Right atrium auricular region (tissue), 2 donors: Measurements from ENCODE around the gene SLC9A9. TPM values are rescaled to one million over a fixed set of nuclear protein-coding genes. Genes with fewer than 3 reads are reported as not detected.

Source experiments
- DNase-seq: peaks from one replicate; pipeline ENCODE4 v3.0.0-alpha.2; 2019; ENCODE audit warnings: low spot score
- H3K27ac ChIP-seq, 2 donors: fragments of 200-600 bp; sonication (generic); 1 replicate in 1 of 2; 2 replicates in 1 of 2; pipeline ENCODE4 v1.5.1; 2016 to 2019
- H3K27me3 ChIP-seq, 2 donors: fragments of 200-600 bp; sonication (generic); one replicate each; pipeline versions ENCODE4 v1.5.1 to v1.6.0; 2017 to 2019
- H3K36me3 ChIP-seq: fragments of 200-600 bp; sonication (generic); one replicate; pipeline ENCODE4 v1.5.1; 2016
- H3K4me1 ChIP-seq, 2 donors: fragments of 200-600 bp; sonication (generic); one replicate each; pipeline versions ENCODE4 v1.5.1 to v1.6.0; 2017 to 2019
- H3K4me3 ChIP-seq, 2 donors: fragments of 200-600 bp; sonication (generic); 1 replicate in 1 of 2; 2 replicates in 1 of 2; pipeline ENCODE4 v1.5.1; 2017 to 2019; ENCODE audit warnings: mild to moderate bottlenecking in 1 of 2, moderate library complexity in 1 of 2
- H3K9me3 ChIP-seq, 2 donors: fragments of 200-600 bp; sonication (generic); one replicate each; pipeline ENCODE4 v1.5.1; 2019
- total RNA-seq, 2 donors: library from RNA; depleted of rRNA; stranded (reverse); fragments of >200 nt; gene quantifications; one replicate each; pipeline ENCODE4 v1.1.0, GENCODE V29; 2016
- TF ChIP-seq, protein P1 (sequence below), 2 donors: fragments of 200-600 bp; sonication (generic); IDR thresholded peaks; one replicate each; pipeline ENCODE4 v1.5.1; 2019; ENCODE audit warnings: antibody characterized with exemption in 2 of 2

The SLC9A9 gene
- total RNA-seq, 2 donors from 2014 or later: 3.1 to 4.2 TPM

DNA sequence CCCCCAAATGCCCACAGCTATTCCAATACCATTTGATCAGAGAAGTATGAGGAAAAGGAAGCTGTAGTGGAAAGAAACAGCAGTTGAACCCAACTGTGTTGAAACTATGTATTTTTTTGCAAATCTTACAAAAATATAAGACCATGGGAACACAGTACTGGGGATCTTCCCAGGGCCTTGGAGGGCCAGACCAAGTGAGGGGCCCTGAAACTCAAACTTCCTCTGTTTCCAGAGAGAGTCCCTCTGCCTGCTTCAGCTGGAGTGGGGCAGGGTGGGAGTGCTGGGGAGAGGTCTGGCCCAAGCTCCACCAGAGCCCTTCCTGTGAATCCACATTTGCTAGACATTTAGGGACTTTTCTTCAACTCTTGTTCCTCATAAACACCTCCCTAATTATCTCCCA is 464.8 kb downstream of the SLC9A9 start:
- TF ChIP-seq, protein P1, sequence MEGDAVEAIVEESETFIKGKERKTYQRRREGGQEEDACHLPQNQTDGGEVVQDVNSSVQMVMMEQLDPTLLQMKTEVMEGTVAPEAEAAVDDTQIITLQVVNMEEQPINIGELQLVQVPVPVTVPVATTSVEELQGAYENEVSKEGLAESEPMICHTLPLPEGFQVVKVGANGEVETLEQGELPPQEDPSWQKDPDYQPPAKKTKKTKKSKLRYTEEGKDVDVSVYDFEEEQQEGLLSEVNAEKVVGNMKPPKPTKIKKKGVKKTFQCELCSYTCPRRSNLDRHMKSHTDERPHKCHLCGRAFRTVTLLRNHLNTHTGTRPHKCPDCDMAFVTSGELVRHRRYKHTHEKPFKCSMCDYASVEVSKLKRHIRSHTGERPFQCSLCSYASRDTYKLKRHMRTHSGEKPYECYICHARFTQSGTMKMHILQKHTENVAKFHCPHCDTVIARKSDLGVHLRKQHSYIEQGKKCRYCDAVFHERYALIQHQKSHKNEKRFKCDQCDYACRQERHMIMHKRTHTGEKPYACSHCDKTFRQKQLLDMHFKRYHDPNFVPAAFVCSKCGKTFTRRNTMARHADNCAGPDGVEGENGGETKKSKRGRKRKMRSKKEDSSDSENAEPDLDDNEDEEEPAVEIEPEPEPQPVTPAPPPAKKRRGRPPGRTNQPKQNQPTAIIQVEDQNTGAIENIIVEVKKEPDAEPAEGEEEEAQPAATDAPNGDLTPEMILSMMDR (IDR thresholded peaks at IDR 0.05): no peak
- no peak overlapping the region for H3K4me3 ChIP-seq
- no peak overlapping the region for H3K27ac ChIP-seq
- H3K9me3 ChIP-seq: no peaks in the 10 kb centered on the region
- no peak for DNase-seq
- H3K36me3 ChIP-seq: no peaks in the 10 kb centered on the region
- H3K27me3 ChIP-seq: no peaks in the 10 kb centered on the region
- H3K4me1 ChIP-seq: no peaks in the 10 kb centered on the region

DNA sequence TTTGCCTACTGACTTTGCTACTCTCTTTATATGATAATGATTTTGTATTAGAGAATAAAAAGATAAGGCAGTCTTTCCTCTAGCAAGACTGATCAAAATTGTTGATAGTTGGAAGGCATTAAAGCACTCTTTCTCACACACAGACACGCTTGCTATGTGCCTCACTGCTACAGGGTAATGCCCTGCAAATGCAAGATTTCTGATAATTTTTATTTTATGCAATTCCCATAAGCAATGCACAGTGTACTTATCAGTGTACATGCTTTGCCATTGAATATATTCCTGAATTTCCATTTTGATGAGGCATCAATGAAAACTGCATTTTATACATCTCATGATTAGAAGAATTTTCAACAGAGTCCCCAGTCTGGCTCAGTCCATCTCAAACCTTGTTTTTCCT is 465.5 kb downstream of the SLC9A9 start:
- TF ChIP-seq, protein P1 (IDR thresholded peaks at IDR 0.05): no peak
- Histone ChIP-seq H3K27ac (no peak overlapping the region), H3K27me3 (no peaks in the 10 kb centered on the region), H3K36me3 (no peaks in the 10 kb centered on the region), H3K4me1 (no peaks in the 10 kb centered on the region), H3K4me3 (no peak overlapping the region), H3K9me3 (no peaks in the 10 kb centered on the region)
- no peak for DNase-seq

DNA sequence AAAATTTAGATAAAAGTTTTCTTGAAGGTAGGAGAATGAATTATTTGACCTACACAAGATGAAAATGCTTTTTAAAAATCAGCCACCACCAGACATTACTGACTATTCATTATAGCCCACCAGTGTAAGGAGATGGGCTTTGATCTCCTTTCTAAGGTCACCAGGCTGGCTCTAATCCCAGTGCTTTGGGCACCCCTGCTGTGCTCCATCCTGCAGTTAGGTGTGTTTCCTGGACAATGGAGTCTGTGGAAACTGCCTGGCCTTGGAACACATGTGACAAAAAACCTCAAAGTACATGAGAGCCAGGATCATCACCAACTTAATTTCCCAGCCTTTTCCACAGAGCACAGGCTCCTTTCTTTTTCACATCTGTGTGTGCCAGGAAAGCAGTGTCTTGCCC is 467.8 kb downstream of the SLC9A9 start:
- TF ChIP-seq, protein P1 (IDR thresholded peaks at IDR 0.05): no peak
- no peak for DNase-seq
- Histone ChIP-seq H3K27me3 (no peaks in the 10 kb centered on the region), H3K4me1 (no peaks in the 10 kb centered on the region), H3K36me3 (no peaks in the 10 kb centered on the region), H3K9me3 (no peaks in the 10 kb centered on the region), H3K4me3 (no peak overlapping the region), H3K27ac (no peak overlapping the region)

DNA sequence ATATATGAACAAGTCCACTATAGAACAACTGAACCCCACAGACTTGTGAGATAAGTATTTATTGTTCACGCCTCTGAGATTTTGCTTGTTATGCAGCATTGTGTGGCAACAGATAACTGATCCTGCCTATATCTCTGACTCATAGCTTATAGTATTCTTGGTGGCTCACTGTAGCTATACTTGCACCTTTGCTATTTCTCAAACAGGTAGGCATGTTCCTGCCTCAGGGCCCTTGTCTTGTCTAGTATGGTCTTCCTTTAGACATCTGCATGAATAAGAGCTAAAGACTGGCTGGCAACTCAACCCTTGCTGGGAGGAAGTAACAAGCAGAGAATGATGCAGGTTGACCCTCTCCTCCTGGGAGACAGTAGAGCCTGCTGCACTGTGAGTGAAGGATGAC is 472.6 kb downstream of the SLC9A9 start:
- Histone ChIP-seq H3K9me3 (no peaks in the 10 kb centered on the region), H3K4me1 (no peaks in the 10 kb centered on the region), H3K4me3 (no peak overlapping the region), H3K27me3 (no peaks in the 10 kb centered on the region), H3K27ac (no peak overlapping the region), H3K36me3 (no peaks in the 10 kb centered on the region)
- DNase-seq: no peak
- TF ChIP-seq, protein P1 (IDR thresholded peaks at IDR 0.05): no peak

DNA sequence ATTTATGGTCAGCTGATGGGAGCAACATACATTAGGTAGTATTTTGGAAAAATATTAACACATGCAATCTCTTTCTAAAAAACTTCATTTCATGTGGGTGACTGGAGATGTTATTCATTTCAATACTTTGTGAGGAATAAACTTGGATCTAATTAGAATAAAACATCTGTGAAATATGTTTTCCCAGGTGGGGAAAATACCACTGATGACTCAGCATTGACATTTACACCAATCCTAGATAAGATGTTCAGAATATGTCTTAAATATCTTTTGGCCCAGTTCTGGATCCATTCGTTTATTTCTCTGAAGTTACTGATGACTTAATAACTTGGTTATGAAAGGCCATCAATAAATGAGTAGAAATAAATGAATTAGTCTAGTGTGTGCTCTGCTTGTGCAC is 481.1 kb downstream of the SLC9A9 start:
- Histone ChIP-seq H3K36me3 (no peaks in the 10 kb centered on the region), H3K4me3 (no peak overlapping the region), H3K4me1 (no peaks in the 10 kb centered on the region), H3K27me3 (no peaks in the 10 kb centered on the region), H3K9me3 (no peaks in the 10 kb centered on the region), H3K27ac (no peak overlapping the region)
- TF ChIP-seq, protein P1 (IDR thresholded peaks at IDR 0.05): no peak
- DNase-seq: no peak

DNA sequence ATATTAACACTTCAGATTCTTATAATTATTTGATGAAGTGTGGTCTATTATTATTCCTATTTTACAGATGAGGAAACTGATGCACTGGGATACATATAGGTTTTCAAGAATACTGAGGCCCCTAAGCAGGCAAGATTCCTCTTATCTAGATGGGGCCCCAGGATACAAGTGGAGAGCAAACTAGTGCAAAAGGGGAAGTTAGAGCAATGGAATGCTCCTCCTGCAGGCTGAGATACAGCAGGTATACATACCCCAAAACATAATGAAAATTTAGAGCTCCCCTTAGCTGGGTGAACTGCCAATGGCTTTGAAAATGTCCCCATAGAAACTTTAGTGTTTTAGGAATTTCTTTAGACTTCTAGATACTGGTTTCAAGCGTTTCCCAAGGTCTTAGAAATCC is 481.6 kb downstream of the SLC9A9 start:
- H3K27me3 ChIP-seq: no peaks in the 10 kb centered on the region
- H3K9me3 ChIP-seq: no peaks in the 10 kb centered on the region
- H3K27ac ChIP-seq: no peak overlapping the region
- H3K36me3 ChIP-seq: no peaks in the 10 kb centered on the region
- no peak for DNase-seq
- TF ChIP-seq, protein P1 (IDR thresholded peaks at IDR 0.05): no peak
- no peaks in the 10 kb centered on the region for H3K4me1 ChIP-seq
- H3K4me3 ChIP-seq: no peak overlapping the region
